Hepatocyte (in vitro differentiated cells): ENCODE measurements around the gene TCF19. TPM values are rescaled to one million over a fixed set of nuclear protein-coding genes. Genes with fewer than 3 reads are reported as not detected.
"Not testable (repeated sequence)": the region's sequence is repeated elsewhere in the genome, so short reads cannot be mapped to it uniquely, and the experiment has no call there.

ENCODE experiments used
- DNase-seq: peaks from one replicate; pipeline ENCODE4 v3.0.0-alpha.2; 2016; ENCODE audit warnings: low spot score
- H2AFZ ChIP-seq: fragments of 200-600 bp; sonication (generic); 2 replicates; pipeline ENCODE4 v1.6.0; 2016; ENCODE audit warnings: antibody characterized with exemption, mild to moderate bottlenecking
- H3K27ac ChIP-seq: fragments of 200-600 bp; sonication (generic); 2 replicates; pipeline ENCODE4 v1.5.1; 2016; ENCODE audit warnings: mild to moderate bottlenecking
- H3K27me3 ChIP-seq: fragments of 200-600 bp; sonication (generic); 2 replicates; pipeline ENCODE4 v1.6.1; 2016
- H3K36me3 ChIP-seq: fragments of 200-600 bp; sonication (generic); replicated peaks from 2 replicates; pipeline ENCODE4 v1.5.1; 2016; ENCODE audit warnings: low read depth; ENCODE audit not compliant: insufficient read depth
- H3K4me1 ChIP-seq: fragments of 200-600 bp; sonication (generic); 2 replicates; pipeline ENCODE4 v1.5.1; 2016; ENCODE audit warnings: mild to moderate bottlenecking, moderate library complexity; ENCODE audit not compliant: insufficient read depth
- H3K4me2 ChIP-seq: fragments of 200-600 bp; sonication (generic); 2 replicates; pipeline ENCODE4 v1.6.0; 2016
- H3K4me3 ChIP-seq: fragments of 200-600 bp; sonication (generic); 2 replicates; pipeline ENCODE4 v1.5.1; 2016; ENCODE audit warnings: mild to moderate bottlenecking
- H3K79me2 ChIP-seq: fragments of 200-600 bp; sonication (generic); 2 replicates; pipeline ENCODE4 v1.6.0; 2017; ENCODE audit warnings: mild to moderate bottlenecking
- H3K9me2 ChIP-seq: fragments of 200-600 bp; sonication (generic); replicated peaks from 2 replicates; pipeline ENCODE4 v1.6.0; 2017; ENCODE audit warnings: mild to moderate bottlenecking; ENCODE audit not compliant: insufficient read depth
- H3K9me3 ChIP-seq: fragments of 200-600 bp; sonication (generic); 2 replicates; pipeline ENCODE4 v1.5.1; 2016; ENCODE audit warnings: low read depth, mild to moderate bottlenecking
- H4K20me1 ChIP-seq: fragments of 200-600 bp; sonication (generic); 2 replicates; pipeline ENCODE4 v1.6.0; 2016; ENCODE audit warnings: mild to moderate bottlenecking; ENCODE audit not compliant: insufficient read depth, poor library complexity, severe bottlenecking
- CTCF ChIP-seq: fragments of 200-600 bp; sonication (generic); IDR thresholded peaks from 2 replicates; pipeline ENCODE4 v1.5.1; 2016; ENCODE audit warnings: antibody characterized with exemption, mild to moderate bottlenecking; ENCODE audit not compliant: poor library complexity
- EZH2 ChIP-seq: fragments of 200-600 bp; sonication (generic); IDR thresholded peaks from 2 replicates; pipeline ENCODE4 v1.6.1; 2016; ENCODE audit warnings: antibody characterized with exemption, mild to moderate bottlenecking, borderline replicate concordance
- EZH2phosphoT487 ChIP-seq: fragments of 200-600 bp; sonication (generic); IDR thresholded peaks from one replicate; pipeline ENCODE4 v1.6.1; 2018; ENCODE audit warnings: antibody characterized with exemption, mild to moderate bottlenecking, low read depth, moderate library complexity; ENCODE audit not compliant: unreplicated experiment, severe bottlenecking
- WGBS: methylation state at CpG from one replicate; pipeline ENCODE4 v1.1.6; 2016; ENCODE audit warnings: low lambda C conversion rate; ENCODE audit errors: missing lambda C conversion rate; 5-methylcytosine and 5-hydroxymethylcytosine counted together
- polyA plus RNA-seq: library from polyadenylated mRNA; unstranded; fragments of >200 nt; fragmentation: Nextera tagmentation; extraction: Ambion mirVana; gene quantifications from 2 replicates; pipeline ENCODE4 v1.2.1, GENCODE V29; 2016
- total RNA-seq: library from RNA; depleted of rRNA; stranded (reverse); fragments of >200 nt; gene quantifications from 2 replicates; pipeline ENCODE4 v1.2.3, GENCODE V29; 2014

Gene TCF19
- total and polyA plus RNA-seq, 2 experiments from 2014 or later: 5.0 to 6.3 TPM

- TF ChIP-seq CTCF: no peak
- no peaks in the 10 kb centered on the region for H3K79me2 ChIP-seq
- 67% methylated on average over 5 of the region's 5 CpGs for WGBS
- no peak overlapping the region for H3K4me2 ChIP-seq
- H4K20me1 ChIP-seq: no peaks in the 10 kb centered on the region
- peak overlapping the region; percentile 33 for H3K27ac ChIP-seq
- H3K4me1 ChIP-seq: no peaks in the 10 kb centered on the region
- H2AFZ ChIP-seq: no peak overlapping the region
- no peaks in the 10 kb centered on the region for H3K9me3 ChIP-seq
- H3K4me3 ChIP-seq: no peak overlapping the region
- DNase-seq: no peak
- H3K27me3 ChIP-seq: no peaks in the 10 kb centered on the region
- no peaks in the 10 kb centered on the region for H3K9me2 ChIP-seq
- H3K36me3 ChIP-seq: no peaks in the 10 kb centered on the region
These were observed 29.4 kb downstream of the TCF19 start for GRCh38 chr6:31187780-31188194.

GRCh38 chr6:31189223-31189622 lies 30.8 kb downstream of the TCF19 start:
- WGBS: 71% methylated on average over 3 of the region's 3 CpGs
- not testable (repeated sequence) for H3K9me3 ChIP-seq, H3K9me2 ChIP-seq, DNase-seq, H3K4me1 ChIP-seq, H3K27ac ChIP-seq, H3K79me2 ChIP-seq, H4K20me1 ChIP-seq, H3K4me2 ChIP-seq, H2AFZ ChIP-seq, H3K4me3 ChIP-seq, H3K36me3 ChIP-seq, H3K27me3 ChIP-seq

GRCh38 chr6:31190488-31190887 lies 32.1 kb downstream of the TCF19 start:
- Histone ChIP-seq H3K9me2 (no peaks in the 10 kb centered on the region), H3K36me3 (no peaks in the 10 kb centered on the region), H3K79me2 (no peaks in the 10 kb centered on the region), H3K4me2 (no peak overlapping the region), H2AFZ (no peak overlapping the region), H3K27me3 (no peaks in the 10 kb centered on the region), H4K20me1 (no peaks in the 10 kb centered on the region), H3K4me1 (no peaks in the 10 kb centered on the region), H3K4me3 (no peak overlapping the region), H3K9me3 (no peaks in the 10 kb centered on the region), H3K27ac (no peak overlapping the region)
- TF ChIP-seq EZH2 (no peak), EZH2phosphoT487 (no peak), CTCF (no peak)
- 84% methylated on average over 4 of the region's 4 CpGs for WGBS
- no peak for DNase-seq

- DNase-seq: peak; percentile 74
- not testable (repeated sequence) for H3K27me3 ChIP-seq, H4K20me1 ChIP-seq, H3K9me3 ChIP-seq, H2AFZ ChIP-seq, H3K9me2 ChIP-seq, H3K36me3 ChIP-seq, H3K4me2 ChIP-seq, H3K79me2 ChIP-seq, H3K4me1 ChIP-seq, H3K4me3 ChIP-seq, H3K27ac ChIP-seq
- 64% methylated on average over 10 of the region's 10 CpGs for WGBS
- TF ChIP-seq CTCF: peak; percentile 67
These were observed 34.2 kb downstream of the TCF19 start for GRCh38 chr6:31192431-31193105.
